ENCODE results near the gene IMMP2L. TPM values are rescaled to one million over a fixed set of nuclear protein-coding genes. Genes with fewer than 3 reads are reported as not detected.

Gene IMMP2L
- total RNA-seq, 4 donors from 2014 or later, result 12.0 to 22.2 (median 17.5) TPM

DNA sequence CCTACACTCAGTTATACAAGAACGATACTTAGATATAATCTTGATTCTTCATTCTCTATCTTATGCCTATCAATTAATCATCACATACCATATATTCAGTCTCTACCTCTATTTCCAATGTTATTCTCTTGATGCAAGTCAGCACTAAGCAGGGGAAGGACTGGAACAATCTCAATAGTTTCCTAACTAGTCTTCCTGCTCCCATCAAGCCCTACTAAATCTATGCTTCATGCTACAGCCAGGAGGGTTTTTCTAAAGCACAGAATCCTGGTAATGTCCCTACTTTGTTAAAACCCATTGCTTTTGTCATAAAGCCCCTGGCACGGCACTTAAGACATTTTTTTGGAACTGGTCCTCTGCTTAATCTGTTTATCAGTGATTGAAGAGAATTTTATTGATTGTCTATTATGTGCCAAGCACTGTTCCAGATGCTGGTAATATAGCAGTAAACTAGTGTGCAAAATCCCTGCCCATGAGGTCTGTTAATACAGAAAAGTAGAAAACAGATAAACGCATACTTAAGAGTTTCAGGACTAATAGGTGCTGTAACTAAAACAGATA lies 794.7 kb downstream of the IMMP2L start:
- H3K4me1 ChIP-seq, result no peaks in the 10 kb centered on the region
- intact Hi-C loops (cut with DNase I), result no loop called here
- 92% methylated on average over 3 of the region's 3 CpGs for WGBS
- H3K36me3 ChIP-seq, result no peaks in the 10 kb centered on the region
- no peak overlapping the region for H3K27ac ChIP-seq (replicated peaks in 1 of 4)
- no peak overlapping the region for H3K4me3 ChIP-seq
- no peaks in the 10 kb centered on the region for H3K27me3 ChIP-seq
- TF ChIP-seq, protein P1, sequence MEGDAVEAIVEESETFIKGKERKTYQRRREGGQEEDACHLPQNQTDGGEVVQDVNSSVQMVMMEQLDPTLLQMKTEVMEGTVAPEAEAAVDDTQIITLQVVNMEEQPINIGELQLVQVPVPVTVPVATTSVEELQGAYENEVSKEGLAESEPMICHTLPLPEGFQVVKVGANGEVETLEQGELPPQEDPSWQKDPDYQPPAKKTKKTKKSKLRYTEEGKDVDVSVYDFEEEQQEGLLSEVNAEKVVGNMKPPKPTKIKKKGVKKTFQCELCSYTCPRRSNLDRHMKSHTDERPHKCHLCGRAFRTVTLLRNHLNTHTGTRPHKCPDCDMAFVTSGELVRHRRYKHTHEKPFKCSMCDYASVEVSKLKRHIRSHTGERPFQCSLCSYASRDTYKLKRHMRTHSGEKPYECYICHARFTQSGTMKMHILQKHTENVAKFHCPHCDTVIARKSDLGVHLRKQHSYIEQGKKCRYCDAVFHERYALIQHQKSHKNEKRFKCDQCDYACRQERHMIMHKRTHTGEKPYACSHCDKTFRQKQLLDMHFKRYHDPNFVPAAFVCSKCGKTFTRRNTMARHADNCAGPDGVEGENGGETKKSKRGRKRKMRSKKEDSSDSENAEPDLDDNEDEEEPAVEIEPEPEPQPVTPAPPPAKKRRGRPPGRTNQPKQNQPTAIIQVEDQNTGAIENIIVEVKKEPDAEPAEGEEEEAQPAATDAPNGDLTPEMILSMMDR (IDR thresholded peaks at IDR 0.05), result no peak
- TF ChIP-seq EP300 (IDR thresholded peaks at IDR 0.05), result no peak
- no peak for TF ChIP-seq POLR2A (IDR thresholded peaks at IDR 0.05; ENCODE audit: low read depth)
- no peak for TF ChIP-seq POLR2AphosphoS5 (IDR thresholded peaks at IDR 0.05)
- no peak for DNase-seq (ENCODE audit: extremely low spot score)
- no peaks in the 10 kb centered on the region for H3K9me3 ChIP-seq

- no peaks in the 10 kb centered on the region for H3K4me1 ChIP-seq
- TF ChIP-seq EP300 (IDR thresholded peaks at IDR 0.05) (no peak), POLR2A (IDR thresholded peaks at IDR 0.05; ENCODE audit: low read depth) (no peak), POLR2AphosphoS5 (IDR thresholded peaks at IDR 0.05) (no peak)
- TF ChIP-seq, protein P1 (IDR thresholded peaks at IDR 0.05), result no peak
- no peaks in the 10 kb centered on the region for H3K9me3 ChIP-seq
- no peak overlapping the region for H3K27ac ChIP-seq (replicated peaks in 1 of 4)
- H3K27me3 ChIP-seq, result no peaks in the 10 kb centered on the region
- no peaks in the 10 kb centered on the region for H3K36me3 ChIP-seq
- WGBS, result 81% methylated on average over 2 of the region's 2 CpGs
- no peak for DNase-seq (ENCODE audit: extremely low spot score)
- intact Hi-C loops (cut with DNase I), result no loop called here
- no peak overlapping the region for H3K4me3 ChIP-seq
Observed at GRCh38 chr7:110766864-110767263, 795.4 kb downstream of the IMMP2L start.

GRCh38 chr7:110764852-110765251 lies 797.4 kb downstream of the IMMP2L start:
- WGBS, result 93% methylated on average over 3 of the region's 3 CpGs
- TF ChIP-seq, protein P1 (IDR thresholded peaks at IDR 0.05), result no peak
- TF ChIP-seq POLR2A (IDR thresholded peaks at IDR 0.05; ENCODE audit: low read depth) (no peak), EP300 (IDR thresholded peaks at IDR 0.05) (no peak)

DNA sequence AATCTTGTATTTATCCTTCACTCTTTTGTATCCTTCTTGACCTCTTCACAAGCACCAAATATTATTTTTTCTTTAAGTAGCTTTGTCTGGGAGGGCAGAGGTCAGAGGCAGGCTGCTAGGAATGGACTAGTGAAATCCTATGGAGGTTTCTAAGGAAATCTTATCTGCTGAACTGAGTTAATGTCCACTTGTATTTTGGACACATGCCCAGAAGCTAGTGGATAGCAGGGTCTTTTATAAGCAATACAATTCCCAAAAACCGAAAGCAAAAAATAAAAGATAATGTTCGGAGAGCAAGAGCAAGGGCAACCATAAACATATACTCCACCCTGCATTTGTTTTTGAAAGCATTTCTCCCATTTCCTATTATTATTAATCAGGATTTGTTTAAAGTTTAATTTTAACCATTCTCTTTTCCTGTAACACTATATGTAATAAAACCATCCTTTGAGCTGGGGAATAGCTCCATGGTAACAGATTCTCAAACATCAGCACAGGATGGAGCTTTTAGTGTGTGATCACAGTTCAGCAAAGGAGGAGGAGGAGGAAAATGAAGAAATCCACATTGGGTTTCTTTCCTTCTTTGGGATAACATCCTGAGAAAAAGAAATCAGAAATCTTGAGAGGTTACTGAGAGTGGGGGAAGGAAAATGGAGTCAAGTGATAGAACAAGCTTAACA lies 799.6 kb downstream of the IMMP2L start:
- WGBS, result 69% methylated on average over 2 of the region's 2 CpGs
- H3K4me1 ChIP-seq, result no peaks in the 10 kb centered on the region
- TF ChIP-seq POLR2A (IDR thresholded peaks at IDR 0.05; ENCODE audit: low read depth), result no peak
- H3K36me3 ChIP-seq, result no peaks in the 10 kb centered on the region
- no peaks in the 10 kb centered on the region for H3K9me3 ChIP-seq
- no peaks in the 10 kb centered on the region for H3K27me3 ChIP-seq
- no peak overlapping the region for H3K27ac ChIP-seq (replicated peaks in 1 of 4)
- H3K4me3 ChIP-seq, result no peak overlapping the region
- no peak for DNase-seq (ENCODE audit: extremely low spot score)
- intact Hi-C loops (cut with DNase I), result no loop called here

More at GRCh38 chr7:110764852-110765251, 797.4 kb downstream of the IMMP2L start:
- Histone ChIP-seq H3K4me3 (no peak overlapping the region), H3K27me3 (no peaks in the 10 kb centered on the region), H3K36me3 (no peaks in the 10 kb centered on the region), H3K9me3 (no peaks in the 10 kb centered on the region), H3K4me1 (no peaks in the 10 kb centered on the region), H3K27ac (replicated peaks in 1 of 4) (no peak overlapping the region)
- no peak for DNase-seq (ENCODE audit: extremely low spot score)
- intact Hi-C loops (cut with DNase I), result no loop called here

DNA sequence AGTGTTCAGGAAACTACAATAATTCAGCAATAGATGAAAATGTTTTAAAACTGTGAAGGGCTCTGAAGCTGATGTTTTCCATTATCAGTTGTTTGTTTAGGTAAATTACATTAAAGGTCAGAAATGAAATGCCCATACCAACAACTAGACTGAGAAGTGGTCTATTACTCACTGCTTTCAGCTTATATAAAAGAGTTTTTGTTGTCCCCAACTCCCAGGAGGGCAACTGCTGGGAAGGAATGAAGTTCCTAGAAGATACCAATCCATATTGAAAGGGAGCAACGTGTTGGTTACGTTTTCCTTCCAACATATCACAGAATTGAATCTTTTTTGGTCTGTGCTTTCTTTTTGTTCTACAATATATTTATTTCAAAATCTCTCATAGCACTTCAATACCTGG lies 802.0 kb downstream of the IMMP2L start:
- Histone ChIP-seq H3K4me3 (no peak overlapping the region), H3K27ac (replicated peaks in 1 of 4) (no peak overlapping the region), H3K4me1 (no peaks in the 10 kb centered on the region), H3K9me3 (no peaks in the 10 kb centered on the region), H3K36me3 (no peaks in the 10 kb centered on the region), H3K27me3 (no peaks in the 10 kb centered on the region)
- intact Hi-C loops (cut with DNase I), result no loop called here
- TF ChIP-seq POLR2AphosphoS5 (IDR thresholded peaks at IDR 0.05) (no peak), EP300 (IDR thresholded peaks at IDR 0.05) (no peak), POLR2A (IDR thresholded peaks at IDR 0.05; ENCODE audit: low read depth) (no peak)
- TF ChIP-seq, protein P1 (IDR thresholded peaks at IDR 0.05), result no peak
- no peak for DNase-seq (ENCODE audit: extremely low spot score)
- WGBS, result 86% methylated on average over 2 of the region's 2 CpGs

Measured in esophagus muscularis mucosa (tissue), 4 donors.